ENCODE results near the gene CLINT1.

CLINT1 gene

DNA sequence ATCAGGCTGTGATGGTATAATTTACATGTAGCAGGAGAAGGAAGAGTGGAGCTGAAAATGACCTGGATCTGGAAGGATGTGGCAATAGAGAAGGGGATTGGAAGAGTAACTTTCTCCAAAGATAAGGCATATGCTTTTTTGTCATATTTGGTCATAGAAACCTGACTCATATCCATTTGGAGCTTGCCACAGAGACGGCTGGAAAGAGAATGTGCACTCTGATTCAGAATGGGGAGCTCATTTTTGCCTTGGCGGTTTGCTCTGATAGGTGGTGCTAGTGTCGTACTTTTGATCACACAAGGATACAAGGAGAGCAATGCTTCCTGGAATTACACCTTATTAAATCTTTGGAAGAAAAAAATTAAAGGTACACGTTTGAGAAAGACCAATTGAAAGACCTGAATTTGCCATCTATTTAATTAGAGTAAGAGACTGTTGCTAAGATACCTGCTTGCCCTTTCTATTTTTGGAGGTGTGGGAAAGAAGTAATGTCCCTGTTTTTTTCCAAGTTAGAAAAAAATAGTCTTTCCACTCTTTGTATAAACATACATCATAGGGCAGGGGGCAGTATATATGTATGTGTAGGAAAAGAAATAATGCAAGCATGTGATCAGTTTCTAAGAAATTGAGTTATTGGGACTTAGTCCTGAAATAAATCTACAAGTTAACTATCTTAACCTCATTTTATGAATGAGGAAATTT, 110.0 kb downstream of the CLINT1 start:
- DNase-seq, result peak; percentile 23

DNA sequence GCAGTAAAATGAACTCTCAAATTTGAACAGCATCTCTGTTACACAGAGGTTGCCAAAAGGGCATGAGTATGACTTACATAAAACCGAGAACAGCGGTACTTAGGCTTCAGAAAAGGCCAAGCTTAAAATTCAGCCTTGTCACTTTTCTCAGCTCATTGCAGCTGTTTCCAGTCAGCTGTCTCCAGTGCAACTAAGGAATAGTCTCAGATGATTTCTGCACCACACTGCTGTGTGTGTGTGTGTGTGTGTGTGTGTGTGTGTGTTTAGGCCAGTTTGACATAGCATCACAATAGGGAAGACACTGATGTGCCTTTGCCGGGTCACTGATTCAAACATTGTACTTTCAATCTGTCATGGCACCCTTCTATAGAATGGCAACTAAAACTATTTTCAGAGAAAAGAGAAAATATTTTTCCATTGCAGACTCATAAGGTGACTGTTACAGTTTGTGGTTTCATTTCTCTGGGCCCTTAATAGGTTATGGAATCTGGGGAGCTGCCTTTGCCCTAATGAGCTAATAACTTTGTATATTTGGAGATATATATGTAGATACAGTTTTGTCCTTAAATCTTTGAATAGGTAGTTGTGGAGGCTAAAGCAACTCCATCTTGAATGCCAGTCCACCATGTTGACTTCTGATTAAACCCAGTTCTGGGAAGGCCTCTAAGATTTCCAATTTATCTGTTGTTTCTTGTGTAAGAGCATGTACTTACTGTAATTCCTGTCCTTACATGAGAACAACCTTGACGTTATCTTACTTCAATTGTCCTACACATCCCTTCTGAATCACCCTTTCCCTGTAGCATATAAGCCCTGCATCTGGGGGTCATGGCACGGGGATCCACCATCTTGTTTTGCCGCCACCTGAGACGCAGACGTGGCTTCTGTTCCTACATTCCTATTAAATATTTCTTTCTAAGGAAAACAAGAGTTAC, 110.9 kb downstream of the CLINT1 start:
- peak; percentile 27 for DNase-seq

DNA sequence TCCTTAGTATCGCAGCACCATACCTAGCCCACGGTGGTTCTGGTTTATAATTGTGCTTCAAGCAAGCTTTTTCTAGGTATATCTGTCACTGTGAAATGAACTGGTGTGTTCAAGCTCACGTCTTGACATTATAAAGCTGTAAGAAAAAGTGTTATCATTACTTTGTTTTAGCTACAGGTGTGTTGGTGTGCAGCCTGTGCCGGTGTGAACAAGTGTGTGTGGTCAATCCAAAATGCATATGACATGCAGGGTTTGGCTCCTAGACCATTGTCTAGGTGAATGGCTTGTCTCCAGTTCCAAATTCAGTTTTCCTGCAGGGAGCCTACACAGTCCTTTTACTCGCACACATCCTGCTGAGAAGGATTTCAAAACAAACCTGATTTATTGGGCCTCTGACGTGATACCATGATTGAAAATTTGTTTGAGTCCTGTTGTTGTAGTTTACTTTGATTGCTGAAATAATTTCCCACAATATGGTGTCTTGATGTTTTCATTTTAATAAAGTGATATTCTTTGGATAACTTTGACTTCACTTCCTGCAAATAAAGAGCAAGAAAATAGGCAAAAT, 111.7 kb downstream of the CLINT1 start:
- no peak for DNase-seq

DNA sequence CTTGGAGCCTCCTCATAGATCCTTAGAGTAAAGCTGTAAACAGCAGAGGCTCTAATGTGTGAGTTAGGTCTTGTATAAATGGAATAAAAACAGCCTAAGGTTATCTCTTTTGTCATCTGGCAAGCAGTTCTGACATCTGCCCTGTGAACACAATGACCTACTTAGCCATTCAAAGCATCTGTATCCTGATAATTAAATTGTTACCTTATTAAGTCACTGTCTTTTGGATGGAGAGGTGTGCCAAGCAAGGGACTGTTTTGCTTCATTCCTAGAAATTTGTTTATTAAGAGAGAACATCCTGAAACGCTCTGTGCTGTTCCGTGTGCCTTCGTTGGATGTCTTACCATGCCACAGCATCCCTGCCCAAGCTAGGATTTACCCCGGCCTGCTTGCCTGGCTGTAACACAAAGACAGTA, 113.9 kb downstream of the CLINT1 start:
- DNase-seq, result no peak

DNA sequence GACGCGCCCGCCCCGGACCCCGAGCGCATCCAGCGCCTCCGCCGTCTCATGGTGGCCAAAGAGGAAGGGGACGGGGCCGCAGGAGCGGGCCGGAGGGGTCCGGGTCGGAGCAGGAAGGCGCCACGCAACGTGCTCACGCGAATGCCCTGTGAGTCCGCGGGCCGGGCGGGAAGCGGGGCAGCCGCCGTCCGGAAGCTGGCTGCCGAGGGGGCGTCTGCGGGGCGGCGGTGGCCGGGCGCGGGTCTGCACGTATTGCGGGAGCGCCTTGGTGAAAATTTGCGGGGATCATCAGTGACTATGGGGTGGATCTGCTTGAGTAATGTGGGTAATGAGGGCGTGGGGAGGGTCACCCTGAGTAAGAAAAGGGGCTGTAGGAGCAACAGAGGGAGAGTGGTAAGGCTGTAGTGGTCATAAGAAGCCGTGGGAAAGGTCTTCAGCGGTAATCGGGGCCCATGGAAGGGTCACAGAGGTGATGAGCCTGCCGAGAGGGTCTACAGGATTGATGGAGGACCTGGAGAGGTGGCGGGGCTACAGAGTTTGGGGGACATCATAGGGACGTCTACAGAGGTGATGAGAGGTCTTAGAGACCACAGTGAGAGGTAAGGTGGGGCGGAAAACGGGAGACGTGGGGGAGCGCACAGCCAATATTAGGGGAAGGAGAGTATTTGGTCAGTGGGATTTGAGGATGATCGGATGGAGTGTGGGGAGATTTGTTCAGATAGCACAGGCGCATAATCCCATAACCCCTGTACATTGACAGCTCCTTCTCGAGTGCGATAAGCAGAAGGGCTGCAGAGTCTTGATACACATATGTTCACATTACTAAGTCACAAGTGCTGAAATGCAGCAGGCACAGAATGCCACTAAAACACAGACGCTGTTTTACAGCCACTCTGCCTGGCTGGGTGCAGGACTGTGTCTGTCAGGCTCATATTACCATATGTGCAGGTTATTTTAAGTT, 114.6 kb downstream of the CLINT1 start:
- peak; percentile 26 for DNase-seq

DNA sequence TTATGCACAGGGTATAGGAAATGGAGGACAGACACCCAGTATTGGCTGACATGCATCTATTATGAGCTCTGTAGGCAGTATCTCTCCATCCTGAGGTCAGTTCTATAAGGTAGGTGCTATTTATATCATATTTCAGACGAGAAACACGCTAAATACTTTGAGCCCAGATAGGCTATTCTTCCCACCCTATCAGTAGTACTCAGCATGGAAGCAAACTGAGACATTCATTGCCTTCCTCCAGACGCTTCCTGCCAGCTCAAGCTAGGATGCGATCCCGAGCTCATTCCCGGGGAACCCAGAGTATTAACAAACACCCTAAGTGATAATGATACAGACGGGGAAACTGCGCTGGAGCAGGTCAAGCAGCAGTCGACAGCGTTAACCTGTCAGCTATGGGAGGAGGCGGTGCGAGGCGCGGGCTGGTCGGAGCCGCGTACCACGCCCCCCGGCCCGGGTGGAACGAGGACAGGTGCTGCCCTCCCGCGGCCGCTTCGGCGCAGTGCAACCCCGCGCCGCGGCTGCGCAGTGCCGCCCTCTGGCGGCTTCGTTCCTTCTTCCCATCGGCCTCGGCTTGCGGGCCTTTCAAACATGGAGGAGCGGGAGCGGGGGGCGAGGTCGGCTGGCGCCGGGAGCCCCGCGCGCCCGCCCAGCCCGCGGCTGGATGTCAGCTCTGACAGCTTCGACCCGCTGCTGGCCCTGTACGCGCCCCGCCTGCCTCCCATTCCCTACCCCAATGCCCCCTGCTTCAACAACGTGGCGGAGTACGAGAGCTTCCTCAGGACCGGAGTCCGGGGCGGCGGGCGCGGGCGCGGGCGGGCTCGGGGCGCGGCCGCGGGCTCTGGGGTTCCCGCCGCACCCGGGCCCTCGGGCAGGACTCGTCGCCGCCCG, 115.5 kb downstream of the CLINT1 start, which contains the start of gene LSM11:
Gene LSM11 (plus strand): TSS at position 550 of the 888 bp plus-strand sequence. CDS start 39 bp downstream, at position 589.
- peak; percentile 90 for DNase-seq

DNA sequence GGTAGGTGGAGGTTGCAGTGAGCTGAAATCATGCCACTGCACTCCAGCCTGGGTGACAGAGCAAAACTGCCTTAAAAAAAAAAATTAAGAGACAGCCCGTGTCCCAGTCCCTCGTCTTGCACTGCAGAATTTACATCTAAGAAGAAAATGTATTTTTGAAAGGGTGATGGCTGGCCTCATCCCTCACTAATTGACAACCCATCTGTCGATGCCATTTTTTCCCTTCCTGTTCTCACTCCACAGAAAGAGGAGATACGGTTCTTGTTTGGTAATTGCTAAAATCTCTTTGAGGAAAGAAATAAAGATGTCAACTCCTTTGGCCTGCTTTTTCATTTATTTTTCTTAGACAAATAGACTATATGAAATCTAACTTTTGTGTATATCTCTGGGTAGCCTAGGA, 117.8 kb downstream of the CLINT1 start:
- no peak for DNase-seq

DNA sequence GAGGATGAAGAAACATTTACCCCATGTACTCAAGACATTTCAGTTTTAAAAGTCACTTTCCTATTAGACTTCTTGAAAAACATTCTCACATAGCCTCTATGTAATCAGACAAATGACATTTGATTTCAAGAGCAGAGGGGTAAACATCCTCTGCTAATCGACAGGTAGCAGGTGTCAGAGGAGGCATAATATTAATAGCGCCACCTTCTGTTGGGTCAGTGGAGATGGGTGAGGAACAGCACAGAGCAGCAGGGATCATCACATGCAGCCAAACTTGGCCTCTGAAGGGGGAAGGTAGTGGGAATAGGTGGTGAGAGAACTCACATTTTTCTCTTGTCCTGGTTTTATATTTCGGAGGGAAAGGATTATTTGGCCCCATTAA, 118.7 kb downstream of the CLINT1 start:
- peak; percentile 53 for DNase-seq

DNA sequence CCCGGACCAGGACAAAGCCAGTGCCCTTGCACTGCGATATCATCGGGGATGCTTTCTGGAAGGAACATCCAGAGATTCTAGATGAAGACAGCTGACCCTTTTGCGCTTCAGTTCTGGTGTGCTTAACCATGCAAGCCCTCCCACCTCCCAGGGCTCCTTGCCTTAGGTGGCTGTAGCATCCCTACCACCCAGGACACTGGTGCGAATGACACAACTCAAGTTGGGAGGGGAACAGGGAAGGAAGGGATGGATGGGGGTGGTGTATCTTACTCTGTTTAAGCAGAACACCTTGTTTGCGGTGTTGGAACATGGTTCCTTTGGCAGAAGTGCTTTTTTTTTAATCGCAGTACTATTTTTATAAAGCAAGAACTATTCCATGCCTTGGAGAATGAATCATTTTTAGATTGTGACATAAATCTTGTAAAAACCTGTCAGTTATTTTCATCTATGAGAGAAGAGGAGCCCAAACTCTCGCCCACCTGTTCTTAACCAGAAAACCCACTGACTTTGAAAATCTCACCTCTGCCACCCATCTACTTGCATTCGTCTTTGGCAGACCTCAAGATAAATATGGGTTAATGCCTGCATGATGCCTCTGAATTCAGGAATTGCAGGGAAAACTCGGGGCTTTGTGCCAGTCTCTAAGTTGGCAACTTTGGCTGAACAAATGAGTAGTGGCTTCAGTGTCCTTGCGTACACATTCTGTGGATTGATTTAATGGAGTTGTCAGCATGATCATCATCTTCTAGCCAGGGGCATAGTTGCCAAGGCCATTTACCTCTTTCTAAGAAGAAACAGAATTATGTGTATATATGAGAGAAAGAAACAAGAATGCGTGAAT, 119.3 kb downstream of the CLINT1 start:
- DNase-seq, result no peak

DNA sequence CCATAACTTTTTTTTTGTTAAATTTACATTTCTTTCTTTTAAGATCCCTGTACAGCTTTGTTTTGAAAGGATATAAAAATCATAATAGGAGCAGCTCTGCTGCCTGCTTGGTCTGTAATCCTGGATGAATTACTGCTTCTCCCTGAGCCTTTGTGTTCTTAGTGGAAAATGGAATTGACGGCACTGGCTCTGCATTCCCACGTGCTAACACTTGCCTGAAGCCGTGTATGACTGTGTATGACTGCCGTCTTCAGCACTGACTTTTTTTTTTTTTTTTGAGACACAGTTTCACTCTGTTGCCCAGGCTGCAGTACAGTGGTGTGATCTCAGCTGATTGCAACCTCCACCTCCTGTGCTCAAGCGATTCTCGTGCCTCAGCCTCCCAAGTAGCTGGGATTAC, 123.0 kb downstream of the CLINT1 start:
- no peak for DNase-seq
